Lower leg skin (tissue), 3 donors: Measurements from ENCODE around the gene GPR148.

Experiments
- POLR2A ChIP-seq, 2 donors: fragments of 450-650 bp; IDR thresholded peaks; one replicate each; pipeline ENCODE4 v1.6.1; 2016 to 2017; ENCODE audit warnings: antibody characterized with exemption in 2 of 2, mild to moderate bottlenecking in 1 of 2, moderate library complexity in 1 of 2
- TF ChIP-seq, protein P1 (sequence below), 3 donors: fragments of 450-650 bp; IDR thresholded peaks; one replicate each; pipeline ENCODE4 v1.5.1; 2016; ENCODE audit warnings: antibody characterized with exemption in 3 of 3, mild to moderate bottlenecking in 3 of 3, moderate library complexity in 2 of 3

DNA sequence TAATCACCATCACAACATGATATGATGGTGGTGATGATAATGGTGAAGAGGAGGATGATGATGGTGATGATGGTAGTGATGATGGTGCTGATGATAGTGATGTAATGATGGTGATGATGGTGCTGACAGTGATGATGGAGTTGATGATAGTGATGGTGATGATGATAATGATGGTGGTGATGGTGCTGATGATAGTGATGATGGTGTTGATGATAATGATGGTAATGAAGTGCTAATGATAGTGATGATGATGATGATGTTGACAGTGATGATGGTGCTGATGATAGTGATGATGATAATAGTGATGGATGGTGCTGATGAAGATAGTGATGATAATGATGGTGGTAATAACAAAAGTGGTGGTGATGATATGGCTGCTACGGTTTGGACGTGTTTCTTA, 4.4 kb upstream of the GPR148 start:
- TF ChIP-seq, protein P1, sequence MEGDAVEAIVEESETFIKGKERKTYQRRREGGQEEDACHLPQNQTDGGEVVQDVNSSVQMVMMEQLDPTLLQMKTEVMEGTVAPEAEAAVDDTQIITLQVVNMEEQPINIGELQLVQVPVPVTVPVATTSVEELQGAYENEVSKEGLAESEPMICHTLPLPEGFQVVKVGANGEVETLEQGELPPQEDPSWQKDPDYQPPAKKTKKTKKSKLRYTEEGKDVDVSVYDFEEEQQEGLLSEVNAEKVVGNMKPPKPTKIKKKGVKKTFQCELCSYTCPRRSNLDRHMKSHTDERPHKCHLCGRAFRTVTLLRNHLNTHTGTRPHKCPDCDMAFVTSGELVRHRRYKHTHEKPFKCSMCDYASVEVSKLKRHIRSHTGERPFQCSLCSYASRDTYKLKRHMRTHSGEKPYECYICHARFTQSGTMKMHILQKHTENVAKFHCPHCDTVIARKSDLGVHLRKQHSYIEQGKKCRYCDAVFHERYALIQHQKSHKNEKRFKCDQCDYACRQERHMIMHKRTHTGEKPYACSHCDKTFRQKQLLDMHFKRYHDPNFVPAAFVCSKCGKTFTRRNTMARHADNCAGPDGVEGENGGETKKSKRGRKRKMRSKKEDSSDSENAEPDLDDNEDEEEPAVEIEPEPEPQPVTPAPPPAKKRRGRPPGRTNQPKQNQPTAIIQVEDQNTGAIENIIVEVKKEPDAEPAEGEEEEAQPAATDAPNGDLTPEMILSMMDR (IDR thresholded peaks at IDR 0.05): no peak
- no peak for TF ChIP-seq POLR2A (IDR thresholded peaks at IDR 0.05)
